Measurements from ENCODE around the gene NFATC2. TPM values are rescaled to one million over a fixed set of nuclear protein-coding genes. Genes with fewer than 3 reads are reported as not detected.

Gene NFATC2
- polyA plus RNA-seq, 10 donors = 4.8 to 7.3 (median 6.8) TPM

DNA sequence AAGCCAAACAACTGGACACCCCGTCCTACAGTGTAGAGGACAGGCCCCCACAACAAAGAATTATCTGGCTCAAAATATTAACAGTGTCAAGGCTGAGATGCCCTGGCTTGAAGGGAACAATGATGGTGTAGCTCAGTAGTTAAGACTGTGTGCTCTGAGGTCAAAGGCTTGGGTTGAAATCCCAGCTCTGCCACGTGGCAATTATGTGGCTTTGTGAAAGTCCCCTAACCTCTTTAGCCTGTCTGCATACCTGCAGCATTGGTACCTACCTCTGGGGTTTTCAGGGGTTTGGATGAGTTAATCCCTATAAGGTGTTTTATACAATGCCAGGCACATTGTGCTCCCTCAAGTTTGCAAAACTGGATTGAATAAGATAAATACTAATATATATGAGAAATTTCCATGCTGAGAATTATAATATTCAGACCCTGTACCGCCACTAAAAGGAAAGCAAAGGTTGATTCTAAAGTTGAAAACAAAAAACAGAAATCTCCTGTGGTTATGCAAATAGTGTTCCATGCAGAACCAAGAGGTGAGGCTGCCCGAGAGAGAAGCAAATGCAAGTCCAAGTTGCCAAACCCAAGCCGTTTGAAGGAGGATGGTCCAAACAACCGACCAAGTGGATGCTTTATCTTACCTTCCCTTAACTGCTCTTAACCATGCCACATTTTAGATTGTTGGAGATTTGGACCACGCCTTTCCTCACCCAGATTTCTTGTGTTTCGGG, 199.8 kb downstream of the NFATC2 start:
- DNase-seq = no peak

DNA sequence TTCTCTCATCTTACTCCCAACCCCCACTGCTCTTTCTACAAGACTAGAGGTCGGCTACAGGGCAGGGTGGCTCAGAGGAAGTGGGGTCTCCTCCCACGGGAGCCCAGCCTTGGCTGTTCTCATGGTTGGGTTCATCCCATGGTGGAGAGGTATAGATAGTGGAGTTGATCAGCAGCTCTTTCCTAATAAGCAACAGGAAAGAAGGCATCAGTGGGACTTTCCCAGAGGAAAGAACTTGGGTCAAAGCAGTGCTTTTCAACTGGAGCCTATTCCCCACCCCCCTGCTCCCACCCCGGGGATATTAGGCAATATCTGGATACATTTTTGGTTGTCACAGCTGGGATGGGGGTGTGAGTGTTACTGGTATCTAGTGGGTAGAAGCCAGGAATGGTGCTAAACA, 200.9 kb downstream of the NFATC2 start:
- DNase-seq = no peak

DNA sequence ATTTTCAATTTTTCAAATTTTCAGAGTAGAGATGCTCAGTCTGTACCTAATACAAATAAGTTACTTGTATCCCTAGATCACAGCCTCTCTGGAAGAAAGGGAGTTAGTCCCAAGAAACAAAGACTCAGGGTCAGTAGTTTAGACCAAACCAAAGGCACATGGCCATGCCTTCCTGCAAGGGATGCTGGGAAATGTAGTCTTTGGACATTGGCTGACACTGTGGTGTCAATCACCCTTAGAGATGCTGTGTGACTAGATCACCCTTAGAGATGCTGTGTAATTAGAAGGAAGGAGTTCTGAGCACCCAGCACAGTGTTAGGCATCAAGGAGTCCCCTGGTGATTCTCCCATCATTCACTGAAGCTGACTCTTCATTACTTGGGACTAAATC, 202.1 kb downstream of the NFATC2 start:
- DNase-seq = no peak

DNA sequence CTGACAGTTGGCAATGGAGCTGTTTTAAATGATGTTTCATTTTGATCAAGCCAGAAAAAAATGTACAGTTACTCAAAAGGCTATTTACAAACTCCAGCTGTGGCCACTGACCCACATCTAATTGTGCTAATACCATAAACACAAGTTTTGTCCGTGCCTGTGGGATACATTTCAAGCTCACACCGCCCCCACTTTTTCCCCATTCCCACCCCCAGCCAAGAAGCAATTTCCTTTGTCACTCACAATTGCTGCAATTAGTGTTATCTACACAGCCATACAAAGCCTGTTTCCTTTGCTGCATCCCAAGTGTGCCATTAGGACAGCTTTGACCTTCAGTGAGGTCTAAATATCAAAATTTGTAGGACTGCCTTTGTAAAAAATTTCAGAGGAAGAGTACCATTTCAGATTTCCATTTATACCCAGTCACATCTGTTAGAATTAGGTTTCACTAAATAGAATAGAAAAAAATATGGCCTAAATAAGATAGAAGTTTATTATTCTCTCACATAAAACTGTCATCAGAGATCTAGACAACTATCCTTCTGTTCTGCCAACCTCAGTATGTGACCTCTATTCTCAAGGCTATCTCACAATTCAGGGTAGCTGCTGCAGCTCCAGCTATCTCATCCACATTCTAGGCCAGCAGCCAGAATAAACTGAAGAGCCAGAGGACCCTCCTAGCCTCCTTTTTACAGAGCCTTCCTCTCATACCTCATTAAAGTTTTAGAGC, 202.6 kb downstream of the NFATC2 start:
- peak in 1 of 3 donors; percentile 26 for DNase-seq

DNA sequence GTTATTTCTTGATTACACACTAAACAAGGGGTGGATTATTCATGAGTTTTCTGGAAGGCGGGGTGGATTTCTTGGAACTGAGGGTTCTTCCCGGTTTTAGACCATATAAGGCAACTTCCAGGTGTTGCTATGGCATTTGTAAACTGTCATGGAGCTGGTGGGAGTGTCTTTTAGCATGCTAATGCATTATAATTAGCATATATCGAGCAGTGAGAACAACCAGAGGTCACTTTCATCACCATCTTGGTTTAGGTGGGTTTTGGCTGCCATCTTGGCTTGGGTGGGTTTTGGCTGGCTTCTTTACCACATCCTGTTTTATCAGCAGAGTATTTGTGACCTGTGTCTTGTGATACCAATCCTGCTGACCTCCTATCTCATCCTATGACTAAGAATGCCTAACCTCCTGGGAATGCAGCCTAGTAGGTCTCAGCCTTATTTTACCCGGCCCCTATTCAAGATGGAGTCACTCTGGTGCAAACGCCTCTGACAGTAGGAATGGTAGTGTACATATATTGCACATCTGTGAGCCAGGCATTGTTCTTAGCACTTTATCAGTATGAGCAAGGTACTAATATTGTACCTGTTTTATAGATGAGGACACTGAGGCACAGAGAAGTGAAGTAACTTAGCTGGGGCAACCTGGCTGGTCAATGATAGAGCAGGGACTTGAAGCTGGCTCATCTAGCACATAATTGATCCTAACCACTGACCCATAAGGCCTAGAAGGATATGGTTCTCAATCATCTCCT, 203.7 kb downstream of the NFATC2 start:
- DNase-seq = no peak

DNA sequence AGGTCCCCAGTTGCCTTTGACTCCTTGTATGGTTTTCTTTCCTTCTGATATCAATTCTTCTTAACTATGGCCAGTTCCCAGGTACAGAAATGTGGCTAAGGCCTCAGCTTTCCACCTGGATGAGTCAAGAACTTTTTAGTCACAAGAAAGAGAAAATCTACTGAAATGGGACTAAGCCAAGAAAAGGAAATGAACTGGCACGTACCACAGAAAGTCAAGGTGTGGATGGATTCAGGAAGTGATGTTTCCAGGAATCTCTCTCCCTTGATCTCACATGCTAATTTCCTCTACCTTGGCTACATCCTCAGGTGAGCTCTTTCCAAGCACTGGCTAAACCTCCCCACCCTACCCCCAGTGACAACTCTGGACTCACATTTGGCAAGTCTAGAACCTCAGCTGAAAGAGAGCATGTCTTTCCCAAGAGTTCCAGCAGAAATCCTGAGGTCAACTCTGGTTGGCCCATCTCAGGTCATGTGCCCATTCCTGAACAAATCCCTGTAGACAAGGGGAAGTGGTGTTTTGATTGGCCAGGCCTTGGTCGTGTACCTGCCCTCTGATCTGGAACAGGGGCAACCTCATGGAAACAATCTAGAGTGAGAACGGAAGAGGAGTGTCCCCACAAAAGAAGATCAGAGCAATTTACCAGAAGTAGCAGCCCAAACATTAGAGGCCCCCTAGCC, 205.3 kb downstream of the NFATC2 start:
- DNase-seq = no peak

Other genes starting within 250 kb of the NFATC2 start
- gene ATP9A, start 225.7 kb upstream of the NFATC2 start, polyA plus RNA-seq (ENCODE audit: insufficient read length in 10 of 10) = 10 to 100 TPM; 45.9 to 97.3 (median 59.9) TPM